ENCODE results near the gene MEN1. TPM values are rescaled to one million over a fixed set of nuclear protein-coding genes. Genes with fewer than 3 reads are reported as not detected.
A peak's percentile ranks its signal among the peaks of the same experiment; 100 is the strongest.

Gene MEN1
- polyA plus RNA-seq, 2 donors, result 15.4 to 19.0 TPM

DNA sequence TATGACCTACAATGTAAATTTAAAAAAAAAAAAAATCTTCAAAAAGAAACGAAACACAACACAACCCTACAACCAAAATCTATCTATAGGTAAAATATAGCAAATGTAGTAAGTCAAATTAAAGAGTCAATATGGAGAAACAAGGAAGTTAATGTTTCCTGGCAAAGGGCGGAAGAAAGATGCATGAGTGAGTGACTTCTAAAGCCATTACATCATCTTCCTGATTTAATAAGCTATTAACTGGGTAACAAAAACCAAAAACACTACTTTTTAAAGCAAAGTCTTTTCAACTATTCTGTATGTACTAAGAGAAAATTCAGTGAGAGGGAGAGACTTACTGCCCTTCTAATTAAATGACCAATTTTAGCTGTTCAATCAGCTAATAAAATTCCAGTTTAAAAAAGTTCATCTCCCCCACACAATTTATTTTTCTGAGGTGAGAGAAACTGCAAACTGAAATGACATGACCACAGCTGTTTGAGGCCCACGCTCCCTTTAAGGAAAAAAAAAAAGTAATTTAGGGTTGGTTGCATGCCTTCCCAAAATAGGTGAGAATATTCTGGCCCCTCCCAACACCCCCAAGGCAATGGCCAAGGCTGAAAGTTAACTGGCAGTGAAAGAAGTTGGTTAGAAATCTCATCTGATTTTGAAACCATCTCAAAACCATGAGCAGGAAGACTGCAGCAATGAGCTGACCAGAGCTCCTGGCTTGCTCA is 37.9 kb downstream of the MEN1 start:
- 53 to 57% methylated on average over 3 of the region's 3 CpGs for WGBS, 2 donors
- peaks cover 35 to 51% of the 10 kb centered on the region in 2 donors for H3K36me3 ChIP-seq (ENCODE audit: control insufficient read depth in 2 of 2, insufficient read depth in 2 of 2, low read length in 1 of 2)
- peak overlapping the region in 1 of 2 donors; percentile 67 for H3K27ac ChIP-seq (ENCODE audit: low read depth in 2 of 2, low read length in 1 of 2)
- no peaks in the 10 kb centered on the region for H3K9me3 ChIP-seq (ENCODE audit: control insufficient read depth in 2 of 2, insufficient read depth in 1 of 2, low read depth in 1 of 2, low read length in 1 of 2)
- H3K4me3 ChIP-seq (ENCODE audit: low read depth in 1 of 2, low read length in 2 of 2), result no peak overlapping the region
- H3K27me3 ChIP-seq (ENCODE audit: control insufficient read depth in 1 of 2, insufficient read depth in 2 of 2, low read length in 2 of 2), result no peaks in the 10 kb centered on the region
- H3K4me1 ChIP-seq (ENCODE audit: control insufficient read depth in 2 of 2, insufficient read depth in 2 of 2, low read length in 1 of 2), result no peaks in the 10 kb centered on the region

DNA sequence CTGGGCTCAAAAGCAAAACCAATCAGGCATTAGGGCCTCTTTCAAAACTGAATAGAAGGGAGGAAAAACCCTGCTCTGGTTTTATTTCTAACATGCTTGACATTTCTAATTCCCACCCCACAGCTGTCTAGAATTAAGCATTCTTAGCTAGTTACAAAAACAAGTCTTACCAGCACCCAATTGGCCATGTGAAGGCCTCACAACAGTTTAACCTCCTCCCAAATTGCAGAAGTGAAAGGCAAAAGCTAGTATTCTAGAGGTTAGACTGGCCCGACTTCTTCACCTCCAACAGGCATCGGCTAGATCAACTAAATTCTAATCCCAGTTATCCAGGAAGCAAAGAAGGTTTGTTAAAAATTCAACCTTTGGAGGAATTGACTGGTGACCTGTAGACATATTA is 38.5 kb downstream of the MEN1 start:
- no peak overlapping the region for H3K4me3 ChIP-seq (ENCODE audit: low read depth in 1 of 2, low read length in 2 of 2)
- no peaks in the 10 kb centered on the region for H3K4me1 ChIP-seq (ENCODE audit: control insufficient read depth in 2 of 2, insufficient read depth in 2 of 2, low read length in 1 of 2)
- H3K9me3 ChIP-seq (ENCODE audit: control insufficient read depth in 2 of 2, insufficient read depth in 1 of 2, low read depth in 1 of 2, low read length in 1 of 2), result no peaks in the 10 kb centered on the region
- H3K36me3 ChIP-seq (ENCODE audit: control insufficient read depth in 2 of 2, insufficient read depth in 2 of 2, low read length in 1 of 2), result peaks cover 41 to 57% of the 10 kb centered on the region in 2 donors
- WGBS, 2 donors, result 75 to 76% methylated on average over 2 of the region's 2 CpGs
- no peaks in the 10 kb centered on the region for H3K27me3 ChIP-seq (ENCODE audit: control insufficient read depth in 1 of 2, insufficient read depth in 2 of 2, low read length in 2 of 2)
- no peak overlapping the region for H3K27ac ChIP-seq (ENCODE audit: low read depth in 2 of 2, low read length in 1 of 2)

- Histone ChIP-seq H3K4me1 (ENCODE audit: control insufficient read depth in 2 of 2, insufficient read depth in 2 of 2, low read length in 1 of 2) (no peaks in the 10 kb centered on the region), H3K36me3 (ENCODE audit: control insufficient read depth in 2 of 2, insufficient read depth in 2 of 2, low read length in 1 of 2) (peaks cover 42 to 65% of the 10 kb centered on the region in 2 donors), H3K27ac (ENCODE audit: low read depth in 2 of 2, low read length in 1 of 2) (no peak overlapping the region), H3K9me3 (ENCODE audit: control insufficient read depth in 2 of 2, insufficient read depth in 1 of 2, low read depth in 1 of 2, low read length in 1 of 2) (no peaks in the 10 kb centered on the region), H3K4me3 (ENCODE audit: low read depth in 1 of 2, low read length in 2 of 2) (no peak overlapping the region), H3K27me3 (ENCODE audit: control insufficient read depth in 1 of 2, insufficient read depth in 2 of 2, low read length in 2 of 2) (no peaks in the 10 kb centered on the region)
- 91 to 94% methylated on average over 12 of the region's 12 CpGs for WGBS, 2 donors
These were observed 40.2 kb downstream of the MEN1 start for GRCh38 chr11:64770120-64770519.

- H3K36me3 ChIP-seq (ENCODE audit: control insufficient read depth in 2 of 2, insufficient read depth in 2 of 2, low read length in 1 of 2), result peaks cover 42 to 66% of the 10 kb centered on the region in 2 donors
- no peaks in the 10 kb centered on the region for H3K27me3 ChIP-seq (ENCODE audit: control insufficient read depth in 1 of 2, insufficient read depth in 2 of 2, low read length in 2 of 2)
- no peak overlapping the region for H3K4me3 ChIP-seq (ENCODE audit: low read depth in 1 of 2, low read length in 2 of 2)
- H3K27ac ChIP-seq (ENCODE audit: low read depth in 2 of 2, low read length in 1 of 2), result no peak overlapping the region
- H3K4me1 ChIP-seq (ENCODE audit: control insufficient read depth in 2 of 2, insufficient read depth in 2 of 2, low read length in 1 of 2), result no peaks in the 10 kb centered on the region
- 86 to 87% methylated on average over 6 of the region's 6 CpGs for WGBS, 2 donors
- no peaks in the 10 kb centered on the region for H3K9me3 ChIP-seq (ENCODE audit: control insufficient read depth in 2 of 2, insufficient read depth in 1 of 2, low read depth in 1 of 2, low read length in 1 of 2)
These were observed 41.1 kb downstream of the MEN1 start for GRCh38 chr11:64769283-64769682.

GRCh38 chr11:64768300-64768694 is 42.1 kb downstream of the MEN1 start:
- H3K27ac ChIP-seq (ENCODE audit: low read depth in 2 of 2, low read length in 1 of 2), result no peak overlapping the region
- H3K36me3 ChIP-seq (ENCODE audit: control insufficient read depth in 2 of 2, insufficient read depth in 2 of 2, low read length in 1 of 2), result peaks cover 42 to 71% of the 10 kb centered on the region in 2 donors
- no peaks in the 10 kb centered on the region for H3K9me3 ChIP-seq (ENCODE audit: control insufficient read depth in 2 of 2, insufficient read depth in 1 of 2, low read depth in 1 of 2, low read length in 1 of 2)
- H3K4me1 ChIP-seq (ENCODE audit: control insufficient read depth in 2 of 2, insufficient read depth in 2 of 2, low read length in 1 of 2), result peaks cover 4% of the 10 kb centered on the region in 2 donors
- H3K27me3 ChIP-seq (ENCODE audit: control insufficient read depth in 1 of 2, insufficient read depth in 2 of 2, low read length in 2 of 2), result no peaks in the 10 kb centered on the region
- 81 to 86% methylated on average over 6 of the region's 6 CpGs for WGBS, 2 donors
- no peak overlapping the region for H3K4me3 ChIP-seq (ENCODE audit: low read depth in 1 of 2, low read length in 2 of 2)

- Histone ChIP-seq H3K27ac (ENCODE audit: low read depth in 2 of 2, low read length in 1 of 2) (peak overlapping the region in 1 of 2 donors; percentile 44), H3K27me3 (ENCODE audit: control insufficient read depth in 1 of 2, insufficient read depth in 2 of 2, low read length in 2 of 2) (no peaks in the 10 kb centered on the region), H3K4me3 (ENCODE audit: low read depth in 1 of 2, low read length in 2 of 2) (no peak overlapping the region), H3K36me3 (ENCODE audit: control insufficient read depth in 2 of 2, insufficient read depth in 2 of 2, low read length in 1 of 2) (peaks cover 38 to 73% of the 10 kb centered on the region in 2 donors), H3K4me1 (ENCODE audit: control insufficient read depth in 2 of 2, insufficient read depth in 2 of 2, low read length in 1 of 2) (peaks cover 8% of the 10 kb centered on the region in 2 donors), H3K9me3 (ENCODE audit: control insufficient read depth in 2 of 2, insufficient read depth in 1 of 2, low read depth in 1 of 2, low read length in 1 of 2) (no peaks in the 10 kb centered on the region)
- WGBS, 2 donors, result 48 to 50% methylated on average over 19 of the region's 19 CpGs
These were observed 42.7 kb downstream of the MEN1 start for GRCh38 chr11:64767344-64768299.

DNA sequence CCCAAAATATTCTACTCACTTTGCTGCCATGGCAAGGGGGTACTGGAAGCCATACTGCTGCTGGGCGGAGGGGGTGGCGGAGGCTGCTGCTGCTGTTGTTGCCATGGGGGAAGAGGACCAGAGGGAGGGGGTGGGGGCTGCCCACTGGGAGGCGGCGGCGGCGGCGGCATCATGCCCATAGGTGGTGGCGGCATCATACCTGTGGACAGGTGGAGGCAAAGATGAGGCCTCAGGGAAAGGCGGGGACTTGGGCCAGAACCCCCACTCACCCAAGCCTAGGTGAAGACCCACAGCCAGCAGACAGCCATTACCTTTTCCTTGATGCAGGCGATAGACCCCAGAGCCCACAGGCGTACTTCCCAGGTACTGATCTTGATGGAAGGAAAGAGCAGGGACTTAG is 43.5 kb downstream of the MEN1 start:
- WGBS, 2 donors, result 85 to 93% methylated on average over 11 of the region's 11 CpGs
- H3K36me3 ChIP-seq (ENCODE audit: control insufficient read depth in 2 of 2, insufficient read depth in 2 of 2, low read length in 1 of 2), result peaks cover 38 to 79% of the 10 kb centered on the region in 2 donors
- H3K4me3 ChIP-seq (ENCODE audit: low read depth in 1 of 2, low read length in 2 of 2), result no peak overlapping the region
- no peak overlapping the region for H3K27ac ChIP-seq (ENCODE audit: low read depth in 2 of 2, low read length in 1 of 2)
- H3K9me3 ChIP-seq (ENCODE audit: control insufficient read depth in 2 of 2, insufficient read depth in 1 of 2, low read depth in 1 of 2, low read length in 1 of 2), result no peaks in the 10 kb centered on the region
- peaks cover 8 to 12% of the 10 kb centered on the region in 2 donors for H3K4me1 ChIP-seq (ENCODE audit: control insufficient read depth in 2 of 2, insufficient read depth in 2 of 2, low read length in 1 of 2)
- no peaks in the 10 kb centered on the region for H3K27me3 ChIP-seq (ENCODE audit: control insufficient read depth in 1 of 2, insufficient read depth in 2 of 2, low read length in 2 of 2)

DNA sequence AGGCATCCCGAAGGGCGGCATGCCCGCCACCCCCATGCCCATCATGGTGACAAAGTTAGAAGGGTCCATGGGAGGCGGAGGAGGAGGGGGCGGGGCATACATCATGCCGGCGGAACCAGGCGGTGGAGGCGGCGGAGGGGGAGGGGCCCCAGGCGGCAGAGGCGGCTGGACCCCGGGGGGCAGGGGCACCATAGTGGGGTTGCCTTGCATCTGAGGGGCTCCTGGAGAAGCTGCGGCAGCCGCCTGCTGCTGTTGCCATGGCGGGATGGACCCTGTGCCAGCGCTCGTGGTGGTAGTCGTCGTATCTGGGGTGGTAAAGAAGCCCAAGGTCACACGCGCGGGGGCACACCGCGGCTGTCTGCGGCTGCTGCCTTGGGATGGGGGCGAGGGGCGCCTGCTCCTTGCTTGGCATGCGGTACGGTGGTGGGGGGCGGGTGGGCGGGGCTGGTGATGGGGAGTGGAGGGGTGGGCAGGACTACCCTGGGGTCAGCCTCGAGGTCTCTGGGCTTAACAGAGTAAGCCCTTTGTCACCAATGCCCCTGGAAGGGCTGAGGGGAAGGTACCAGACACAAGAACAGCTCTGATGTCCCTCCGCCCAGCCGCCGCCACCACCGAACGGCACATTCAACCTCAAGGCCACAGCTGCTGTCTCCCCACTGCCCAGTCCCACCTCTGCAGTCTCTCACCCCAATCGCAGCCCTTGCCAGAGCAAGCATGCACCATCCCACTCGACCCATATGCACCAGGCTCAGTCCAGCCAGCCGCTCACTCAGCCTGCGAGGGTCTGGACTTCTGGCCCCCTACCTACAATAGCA is 44.3 kb downstream of the MEN1 start:
- no peak overlapping the region for H3K27ac ChIP-seq (ENCODE audit: low read depth in 2 of 2, low read length in 1 of 2)
- H3K4me1 ChIP-seq (ENCODE audit: control insufficient read depth in 2 of 2, insufficient read depth in 2 of 2, low read length in 1 of 2), result peaks cover 8 to 12% of the 10 kb centered on the region in 2 donors

GRCh38 chr11:64765291-64765850 is 45.0 kb downstream of the MEN1 start:
- WGBS, 2 donors, result 85 to 87% methylated on average over 30 of the region's 30 CpGs
- no peaks in the 10 kb centered on the region for H3K27me3 ChIP-seq (ENCODE audit: control insufficient read depth in 1 of 2, insufficient read depth in 2 of 2, low read length in 2 of 2)
- no peak overlapping the region for H3K4me3 ChIP-seq (ENCODE audit: low read depth in 1 of 2, low read length in 2 of 2)
- peaks cover 8 to 12% of the 10 kb centered on the region in 2 donors for H3K4me1 ChIP-seq (ENCODE audit: control insufficient read depth in 2 of 2, insufficient read depth in 2 of 2, low read length in 1 of 2)
- H3K36me3 ChIP-seq (ENCODE audit: control insufficient read depth in 2 of 2, insufficient read depth in 2 of 2, low read length in 1 of 2), result peaks cover 33 to 73% of the 10 kb centered on the region in 2 donors
- H3K27ac ChIP-seq (ENCODE audit: low read depth in 2 of 2, low read length in 1 of 2), result peak overlapping the region in 1 of 2 donors; percentile 6
- H3K9me3 ChIP-seq (ENCODE audit: control insufficient read depth in 2 of 2, insufficient read depth in 1 of 2, low read depth in 1 of 2, low read length in 1 of 2), result no peaks in the 10 kb centered on the region

More for the DNA sequence above, 44.3 kb downstream of the MEN1 start:
- H3K36me3 ChIP-seq (ENCODE audit: control insufficient read depth in 2 of 2, insufficient read depth in 2 of 2, low read length in 1 of 2), result peaks cover 38 to 77% of the 10 kb centered on the region in 2 donors
- H3K27me3 ChIP-seq (ENCODE audit: control insufficient read depth in 1 of 2, insufficient read depth in 2 of 2, low read length in 2 of 2), result no peaks in the 10 kb centered on the region
- no peaks in the 10 kb centered on the region for H3K9me3 ChIP-seq (ENCODE audit: control insufficient read depth in 2 of 2, insufficient read depth in 1 of 2, low read depth in 1 of 2, low read length in 1 of 2)
- H3K4me3 ChIP-seq (ENCODE audit: low read depth in 1 of 2, low read length in 2 of 2), result no peak overlapping the region
- 82 to 89% methylated on average over 22 to 42 of the region's 42 CpGs for WGBS, 2 donors
